Measurements from ENCODE around the gene ELAVL2. TPM values are rescaled to one million over a fixed set of nuclear protein-coding genes. Genes with fewer than 3 reads are reported as not detected.

ELAVL2 gene
- total and polyA plus RNA-seq, 2 donors (not counting 3 experiments of a cell fraction or from before 2014, with no cell fraction given) = 0.06 to 0.20 TPM

GRCh38 chr9:23830929-23831730 is 5.1 kb upstream of the ELAVL2 start:
- Histone ChIP-seq H3K4me2 (ENCODE audit: insufficient read depth, low read length) (no peak overlapping the region), H3K4me3 (replicated peaks in 1 of 3; ENCODE audit: insufficient read depth in 1 of 3, low read depth in 1 of 3, low read length in 3 of 3) (no peak overlapping the region), H2AFZ (ENCODE audit: low read depth, low read length) (no peak overlapping the region), H3K27me3 (ENCODE audit: control insufficient read depth in 2 of 2, insufficient read depth in 2 of 2, low read length in 2 of 2) (peaks cover 12 to 23% of the 10 kb centered on the region in 2 experiments), H3K27ac (ENCODE audit: insufficient read depth, low read depth, low read length) (no peak overlapping the region), H4K20me1 (replicated peaks; ENCODE audit: control insufficient read depth, extremely low read depth, insufficient read depth, low read length) (no peaks in the 10 kb centered on the region), H3K79me2 (ENCODE audit: control insufficient read depth, insufficient read depth, low read length) (no peaks in the 10 kb centered on the region), H3K9me3 (replicated peaks; ENCODE audit: control insufficient read depth, insufficient read depth, low read length) (no peaks in the 10 kb centered on the region), H3K36me3 (ENCODE audit: control insufficient read depth in 2 of 2, extremely low read depth in 1 of 2, insufficient read depth in 2 of 2, low read length in 2 of 2) (no peaks in the 10 kb centered on the region), H3K4me1 (ENCODE audit: control insufficient read depth, extremely low read depth, insufficient read depth, low read length) (peaks cover 1% of the 10 kb centered on the region), H3K9me1 (replicated peaks; ENCODE audit: control insufficient read depth, extremely low read depth, insufficient read depth, low read length) (peaks cover 3% of the 10 kb centered on the region), H3K9ac (replicated peaks; ENCODE audit: extremely low read depth, insufficient read depth, low read length) (no peak overlapping the region)
- TF ChIP-seq CTCF (IDR thresholded peaks at IDR 0.05; ENCODE audit: extremely low read depth in 1 of 2, insufficient read depth in 1 of 2, low read depth in 1 of 2, low read length in 2 of 2) = no peak
- peak; percentile 38 for TF ChIP-seq EZH2 (IDR thresholded peaks at IDR 0.05; ENCODE audit: borderline replicate concordance, low read depth, low read length, severe bottlenecking)
- no TSS peak for BruUV-seq (replicated peaks)
- FAIRE-seq (no peak), DNase-seq (ENCODE audit: low read depth, low spot score) (no peak)
- ChIA-PET POLR2A (no interaction called here), CTCF (no interaction called here)
- intact Hi-C loops (cut with micrococcal nuclease) (no loop called here), dilution Hi-C loops (cut with MboI; ENCODE audit: extremely low pct_ligation_motif_present, low sequenced_read_pairs) (no loop called here)

- Histone ChIP-seq H3K27ac (ENCODE audit: insufficient read depth, low read depth, low read length) (no peak overlapping the region), H3K36me3 (ENCODE audit: control insufficient read depth in 2 of 2, extremely low read depth in 1 of 2, insufficient read depth in 2 of 2, low read length in 2 of 2) (no peaks in the 10 kb centered on the region), H3K27me3 (ENCODE audit: control insufficient read depth in 2 of 2, insufficient read depth in 2 of 2, low read length in 2 of 2) (peaks cover 14 to 28% of the 10 kb centered on the region in 2 experiments), H3K9me1 (replicated peaks; ENCODE audit: control insufficient read depth, extremely low read depth, insufficient read depth, low read length) (peaks cover 3% of the 10 kb centered on the region), H3K79me2 (ENCODE audit: control insufficient read depth, insufficient read depth, low read length) (no peaks in the 10 kb centered on the region), H2AFZ (ENCODE audit: low read depth, low read length) (no peak overlapping the region), H3K9ac (replicated peaks; ENCODE audit: extremely low read depth, insufficient read depth, low read length) (no peak overlapping the region), H3K4me3 (replicated peaks in 1 of 3; ENCODE audit: insufficient read depth in 1 of 3, low read depth in 1 of 3, low read length in 3 of 3) (no peak overlapping the region), H3K4me1 (ENCODE audit: control insufficient read depth, extremely low read depth, insufficient read depth, low read length) (peaks cover 4% of the 10 kb centered on the region), H3K4me2 (ENCODE audit: insufficient read depth, low read length) (no peak overlapping the region), H4K20me1 (replicated peaks; ENCODE audit: control insufficient read depth, extremely low read depth, insufficient read depth, low read length) (no peaks in the 10 kb centered on the region), H3K9me3 (replicated peaks; ENCODE audit: control insufficient read depth, insufficient read depth, low read length) (no peaks in the 10 kb centered on the region)
- ChIA-PET CTCF (no interaction called here), POLR2A (no interaction called here)
- dilution Hi-C loops (cut with MboI; ENCODE audit: extremely low pct_ligation_motif_present, low sequenced_read_pairs) = no loop called here
- no peak for DNase-seq (ENCODE audit: low read depth, low spot score)
- intact Hi-C loops (cut with micrococcal nuclease) = no loop called here
- no peak for FAIRE-seq
- no TSS peak for BruUV-seq (replicated peaks)
- no peak for TF ChIP-seq POLR2A (IDR thresholded peaks at IDR 0.05; ENCODE audit: low read depth, low read length)
- no peak for TF ChIP-seq MYC (IDR thresholded peaks at IDR 0.05; ENCODE audit: low read depth, low read length)
These were observed 4.4 kb upstream of the ELAVL2 start for GRCh38 chr9:23830476-23830805.

All from endothelial cell of umbilical vein (primary cell).